Measurements from ENCODE around the gene HARS1. TPM values are rescaled to one million over a fixed set of nuclear protein-coding genes. Genes with fewer than 3 reads are reported as not detected.
"Not testable (repeated sequence)": the region's sequence is repeated elsewhere in the genome, so short reads cannot be mapped to it uniquely, and the experiment has no call there.

Gene HARS1
- total RNA-seq, 1 donor from 2014 or later = 76.7 TPM

- DNase-seq (ENCODE audit: extremely low read depth, low read depth, low spot score) = no peak
These were observed 12.2 kb downstream of the HARS1 start for GRCh38 chr5:140678993-140679392.

- DNase-seq (ENCODE audit: extremely low read depth, low read depth, low spot score) = no peak
These were observed 13.2 kb downstream of the HARS1 start for GRCh38 chr5:140677947-140678346.

GRCh38 chr5:140674629-140675028 lies 16.5 kb downstream of the HARS1 start:
- no peak for DNase-seq (ENCODE audit: extremely low read depth, low read depth, low spot score)

GRCh38 chr5:140674211-140674610 lies 17.0 kb downstream of the HARS1 start:
- DNase-seq (ENCODE audit: extremely low read depth, low read depth, low spot score) = no peak

- no peak for DNase-seq (ENCODE audit: extremely low read depth, low read depth, low spot score)
These were observed 17.8 kb downstream of the HARS1 start, which contains the start of gene DND1 for GRCh38 chr5:140673187-140673976. Gene DND1 (minus strand): TSS chr5:140673576. CDS start chr5:140673542, 34 bp downstream.

- DNase-seq (ENCODE audit: extremely low read depth, low read depth, low spot score) = no peak
These were observed 18.5 kb downstream of the HARS1 start for GRCh38 chr5:140672455-140673186.

GRCh38 chr5:140671472-140672125 lies 19.6 kb downstream of the HARS1 start:
- no peak for DNase-seq (ENCODE audit: extremely low read depth, low read depth, low spot score)

- DNase-seq (ENCODE audit: extremely low read depth, low read depth, low spot score) = not testable (repeated sequence)
These were observed 20.1 kb downstream of the HARS1 start for GRCh38 chr5:140671035-140671434.

GRCh38 chr5:140664359-140665119 lies 26.6 kb downstream of the HARS1 start, which contains the start of gene WDR55:
Gene WDR55 (plus strand): TSS chr5:140664904. CDS start chr5:140664913, 9 bp downstream.
- peak; percentile 41 for DNase-seq (ENCODE audit: extremely low read depth, low read depth, low spot score)

- no peak for DNase-seq (ENCODE audit: extremely low read depth, low read depth, low spot score)
These were observed 27.2 kb downstream of the HARS1 start for GRCh38 chr5:140664030-140664358.

- not testable (repeated sequence) for DNase-seq (ENCODE audit: extremely low read depth, low read depth, low spot score)
These were observed 30.8 kb downstream of the HARS1 start for GRCh38 chr5:140660371-140660770.

- DNase-seq (ENCODE audit: extremely low read depth, low read depth, low spot score) = no peak
These were observed 32.3 kb downstream of the HARS1 start for GRCh38 chr5:140658870-140659269.

GRCh38 chr5:140647042-140647419 lies 44.1 kb downstream of the HARS1 start:
- DNase-seq (ENCODE audit: extremely low read depth, low read depth, low spot score) = no peak

GRCh38 chr5:140642718-140643117 lies 48.5 kb downstream of the HARS1 start:
- DNase-seq (ENCODE audit: extremely low read depth, low read depth, low spot score) = no peak

GRCh38 chr5:140641716-140642115 lies 49.5 kb downstream of the HARS1 start:
- DNase-seq (ENCODE audit: extremely low read depth, low read depth, low spot score) = no peak

GRCh38 chr5:140639148-140639981 lies 51.8 kb downstream of the HARS1 start, which contains the start of gene TMCO6:
Gene TMCO6 (plus strand): TSS chr5:140639451. CDS start chr5:140639528, 77 bp downstream.
- peak; percentile 75 for DNase-seq (ENCODE audit: extremely low read depth, low read depth, low spot score)

GRCh38 chr5:140638898-140639147 lies 52.3 kb downstream of the HARS1 start:
- not testable (repeated sequence) for DNase-seq (ENCODE audit: extremely low read depth, low read depth, low spot score)

- no peak for DNase-seq (ENCODE audit: extremely low read depth, low read depth, low spot score)
These were observed 53.6 kb downstream of the HARS1 start for GRCh38 chr5:140637371-140638100.

All from glomerular endothelial cell (primary cell).